Stimulated activated CD4-positive, alpha-beta T cell treated with anti-CD3 and anti-CD28 coated beads, TNF-alpha, amount 100 ng/mL, for 4 hours (primary cell): ENCODE measurements around the gene AMDHD1.

ENCODE experiments used
- DNase-seq, 3 experiments: peaks; one replicate each; pipeline ENCODE4 v3.0.0-alpha.2; 2020; ENCODE audit warnings: low read depth in 3 of 3

AMDHD1 gene

DNA sequence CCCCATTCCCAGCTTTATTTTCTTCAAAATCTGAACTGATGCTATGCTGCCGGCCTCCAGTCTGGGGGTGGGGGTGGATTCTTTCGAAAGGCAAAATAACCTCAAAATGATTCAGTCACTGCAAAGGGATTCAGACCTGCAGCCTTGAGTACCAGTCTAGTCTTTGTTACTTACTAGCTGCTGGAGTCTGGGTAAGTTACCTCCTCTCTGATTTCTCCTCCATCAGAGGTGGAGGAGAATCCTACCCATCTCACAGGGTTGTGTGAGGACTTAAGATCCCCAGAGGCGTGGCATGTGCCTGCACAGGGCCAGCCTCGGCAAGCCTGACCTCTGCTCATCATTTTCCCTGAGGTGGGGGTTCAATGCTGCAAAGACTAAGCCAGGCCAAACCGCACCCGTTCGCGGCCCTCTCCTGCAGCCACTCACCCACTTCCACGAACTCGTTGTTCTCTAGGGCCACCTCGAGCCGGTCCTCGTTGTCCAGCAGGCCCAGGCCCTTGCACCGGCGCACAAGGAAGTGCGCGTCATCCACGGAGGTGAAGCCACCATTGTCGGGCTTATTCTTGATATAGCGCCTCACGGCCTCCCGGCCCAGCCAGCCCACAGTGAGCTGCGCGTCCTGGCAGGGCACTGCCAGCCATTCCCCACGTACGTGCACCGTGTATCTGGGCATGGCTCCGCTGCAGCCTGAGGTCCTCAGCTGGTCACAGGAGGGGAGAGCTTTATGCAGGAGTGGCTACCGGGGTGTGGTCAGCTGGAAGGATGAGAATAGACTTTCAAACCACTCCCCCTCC is 52.3 kb downstream of the AMDHD1 start:
- no peak for DNase-seq

GRCh38 chr12:95996034-95996658 is 53.0 kb downstream of the AMDHD1 start, which contains the start of gene HAL:
TSS of gene HAL (minus strand) at chr12:95996344. CDS start at chr12:95995910, 434 bp downstream.
- DNase-seq, result no peak

GRCh38 chr12:95997276-95997675 is 54.1 kb downstream of the AMDHD1 start:
- no peak for DNase-seq

DNA sequence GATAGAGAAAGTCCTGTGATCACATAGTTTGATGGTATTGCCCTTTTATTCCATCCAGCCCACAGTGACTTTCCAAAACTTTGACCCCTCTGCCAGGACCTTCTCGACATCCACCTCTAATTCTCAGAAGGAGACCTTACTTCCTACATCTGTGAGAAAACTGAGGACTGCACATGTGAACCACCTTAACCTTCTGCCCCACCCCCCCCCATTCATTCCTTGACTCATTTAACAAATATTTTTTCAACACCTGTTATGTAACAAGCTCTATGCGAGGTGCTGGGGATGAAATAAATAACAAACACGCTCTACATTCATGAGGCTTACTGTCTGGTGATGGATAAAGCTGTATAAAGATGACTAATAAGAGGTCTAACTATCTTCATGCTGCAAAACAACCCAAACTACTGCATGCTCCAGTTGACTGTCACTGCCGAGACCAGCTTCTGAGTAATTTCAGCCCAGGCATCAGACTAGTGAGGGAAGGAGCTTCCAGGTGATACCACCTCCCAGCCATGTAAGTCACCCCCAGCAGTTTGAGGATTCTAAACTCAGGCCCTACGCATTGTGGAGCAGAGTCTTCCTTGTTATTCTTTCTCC is 54.9 kb downstream of the AMDHD1 start:
- DNase-seq, result no peak

DNA sequence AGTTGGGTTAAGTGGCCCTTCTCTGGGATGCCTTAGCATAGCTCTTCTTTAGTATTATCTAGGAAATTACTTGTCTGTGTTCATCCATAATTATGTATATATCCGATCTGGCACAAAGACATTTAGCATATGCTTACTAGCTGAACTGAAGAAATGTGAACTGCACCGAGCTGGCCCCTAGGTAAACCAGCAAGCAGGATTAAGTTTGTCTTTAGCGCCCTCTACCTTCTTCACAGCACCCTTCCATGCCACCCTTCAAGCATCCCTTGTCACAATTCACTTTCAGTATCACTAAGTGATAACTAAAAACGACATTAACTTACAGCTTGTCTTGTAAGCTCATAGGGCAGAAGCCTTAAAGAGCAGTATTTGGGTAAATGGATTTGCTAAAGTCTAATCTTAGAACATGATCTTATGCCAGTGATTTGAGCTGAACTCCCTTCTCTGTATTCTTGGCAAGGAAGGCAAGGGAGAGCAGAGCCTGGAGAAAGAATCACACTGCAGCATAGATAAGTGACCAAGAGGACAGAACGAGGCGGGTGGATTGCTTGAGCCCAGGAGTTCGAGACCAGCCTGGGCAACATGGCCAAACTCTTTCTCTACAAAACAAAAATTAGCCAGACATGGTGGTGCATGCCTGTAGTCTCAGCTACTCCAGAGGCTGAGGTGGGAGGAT is 55.6 kb downstream of the AMDHD1 start:
- DNase-seq, result no peak

- DNase-seq, result no peak
Observed at GRCh38 chr12:95999484-95999883, 56.4 kb downstream of the AMDHD1 start.

DNA sequence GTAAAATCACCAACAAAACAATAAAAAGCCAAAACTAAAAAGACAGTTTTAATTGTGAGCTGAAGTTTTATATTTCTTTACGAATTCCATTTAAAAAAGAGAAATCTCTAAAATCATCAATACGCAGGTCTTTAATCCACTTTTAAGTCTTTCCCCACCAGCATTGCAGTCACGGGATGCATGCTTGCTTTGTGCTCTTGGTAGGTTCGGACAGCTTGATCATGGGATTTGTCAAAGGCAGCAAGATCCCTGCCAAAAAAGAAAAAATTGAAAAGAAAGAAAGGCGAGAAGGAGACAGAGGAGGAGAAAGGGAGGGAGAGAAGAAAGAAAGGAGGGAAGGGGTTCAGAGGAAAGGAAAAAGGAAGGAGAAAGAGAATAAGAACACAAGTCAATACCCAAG is 57.7 kb downstream of the AMDHD1 start:
- no peak for DNase-seq

- no peak for DNase-seq
Observed at GRCh38 chr12:96006727-96007126, 63.6 kb downstream of the AMDHD1 start.

DNA sequence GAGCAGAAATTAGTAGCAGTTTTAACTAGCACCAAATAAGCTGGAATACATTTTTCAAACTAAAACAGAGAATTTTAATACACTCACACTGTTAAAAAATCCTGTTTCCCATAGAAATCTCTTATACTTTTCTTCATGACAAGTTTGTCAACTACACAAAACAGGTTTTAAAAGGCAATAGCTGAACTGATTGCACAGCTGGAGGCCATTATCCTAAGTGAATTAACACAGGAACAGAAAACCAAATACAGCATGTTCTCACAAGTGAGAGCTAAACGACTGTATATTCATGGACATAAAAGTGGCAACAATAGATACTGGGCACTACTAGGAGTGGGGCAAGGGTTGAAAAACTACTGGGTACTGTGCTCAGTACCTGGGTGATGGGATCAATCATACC is 64.6 kb downstream of the AMDHD1 start:
- DNase-seq, result no peak

DNA sequence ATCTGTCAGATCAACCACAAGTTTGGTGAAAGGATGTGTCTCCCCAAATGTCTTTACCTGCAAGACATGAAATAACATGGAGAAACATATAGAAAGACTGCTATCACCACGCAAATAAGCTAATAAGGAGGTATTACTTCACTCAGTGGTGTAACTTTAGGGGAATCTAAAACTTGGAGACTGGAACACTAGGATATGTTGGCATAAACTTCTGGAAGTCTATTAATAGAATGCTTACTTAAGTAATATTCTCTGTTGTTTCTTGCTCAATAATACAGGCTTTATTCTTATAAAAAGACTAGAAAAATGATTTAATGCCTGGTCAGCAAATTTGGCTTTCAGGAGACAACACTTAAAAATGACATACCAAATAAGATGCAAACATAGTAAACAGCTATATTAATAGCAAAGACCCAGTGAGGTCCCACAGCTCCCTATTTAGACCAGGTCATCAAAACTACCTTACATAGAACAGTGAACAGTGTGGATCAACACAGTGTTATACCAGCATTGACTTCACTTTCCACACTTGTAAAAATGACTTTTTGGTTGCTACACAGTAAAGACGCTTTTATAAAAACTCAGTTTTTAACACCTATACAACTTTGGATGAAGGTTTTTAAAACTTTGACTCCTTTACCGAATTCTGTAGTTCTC is 71.9 kb downstream of the AMDHD1 start:
- DNase-seq, result no peak

- DNase-seq, result no peak
Observed at GRCh38 chr12:96015672-96016071, 72.5 kb downstream of the AMDHD1 start.
